H9 (cell line): ENCODE measurements around the gene GIPC3. TPM values are rescaled to one million over a fixed set of nuclear protein-coding genes. Genes with fewer than 3 reads are reported as not detected.
A peak's percentile ranks its signal among the peaks of the same experiment; 100 is the strongest.

Experiments used
- DNase-seq: peaks from one replicate; pipeline ENCODE4 v3.0.0-alpha.2; 2017
- H2AFZ ChIP-seq: one replicate; pipeline ENCODE4 v1.6.1; 2013; ENCODE audit warnings: mild to moderate bottlenecking, low read length, control low read depth, moderate library complexity
- H2AK5ac ChIP-seq: 2 replicates; pipeline ENCODE4 v1.6.1; 2013; ENCODE audit warnings: low read length, control low read depth, mixed read lengths; ENCODE audit not compliant: insufficient read length
- H2BK120ac ChIP-seq: one replicate; pipeline ENCODE4 v1.6.1; 2013; ENCODE audit warnings: low read depth, mild to moderate bottlenecking, low read length, control low read depth, inconsistent platforms; ENCODE audit not compliant: poor library complexity, severe bottlenecking
- H2BK12ac ChIP-seq: 2 replicates; pipeline ENCODE4 v1.6.1; 2013; ENCODE audit warnings: low read length, control low read depth, mixed read lengths, low read depth; ENCODE audit not compliant: insufficient read length
- H2BK15ac ChIP-seq: 2 replicates; pipeline ENCODE4 v1.6.1; 2013; ENCODE audit warnings: low read depth, low read length, control low read depth
- H2BK20ac ChIP-seq: one replicate; pipeline ENCODE4 v1.6.1; 2013; ENCODE audit warnings: low read depth, mild to moderate bottlenecking, low read length, control low read depth, inconsistent platforms; ENCODE audit not compliant: poor library complexity, severe bottlenecking
- H2BK5ac ChIP-seq: 2 replicates; pipeline ENCODE4 v1.6.1; 2013; ENCODE audit warnings: low read length, control low read depth, mixed read lengths; ENCODE audit not compliant: insufficient read length
- H3K14ac ChIP-seq: 2 replicates; pipeline ENCODE4 v1.6.1; 2013; ENCODE audit warnings: low read length, control low read depth; ENCODE audit not compliant: insufficient read depth
- H3K18ac ChIP-seq: 2 replicates; pipeline ENCODE4 v1.6.1; 2013; ENCODE audit warnings: low read depth, mild to moderate bottlenecking, mixed read lengths, low read length, control low read depth; ENCODE audit not compliant: insufficient read length
- H3K23ac ChIP-seq: 2 replicates; pipeline ENCODE4 v1.6.1; 2013; ENCODE audit warnings: low read length, control low read depth, mixed read lengths, low read depth; ENCODE audit not compliant: insufficient read length
- H3K23me2 ChIP-seq: 2 replicates; pipeline ENCODE4 v1.6.1; 2013; ENCODE audit warnings: low read depth, mild to moderate bottlenecking, mixed read lengths, low read length, control low read depth; ENCODE audit not compliant: insufficient read length, poor library complexity, severe bottlenecking
- H3K27ac ChIP-seq: 2 replicates; pipeline ENCODE4 v1.5.1; 2013; ENCODE audit warnings: low read length, control low read depth, mixed read lengths, low read depth; ENCODE audit not compliant: insufficient read length
- H3K27me3 ChIP-seq: 2 replicates; pipeline ENCODE4 v1.6.1; 2013; ENCODE audit warnings: low read length, control low read depth, inconsistent platforms; ENCODE audit not compliant: insufficient read depth
- H3K4ac ChIP-seq: 2 replicates; pipeline ENCODE4 v1.6.1; 2013; ENCODE audit warnings: low read depth, mild to moderate bottlenecking, control low read depth, inconsistent platforms, low read length, moderate library complexity
- H3K4me1 ChIP-seq: 2 replicates; pipeline ENCODE4 v1.6.1; 2013; ENCODE audit warnings: low read length, control low read depth, inconsistent platforms; ENCODE audit not compliant: insufficient read depth
- H3K4me2 ChIP-seq: 2 replicates; pipeline ENCODE4 v1.6.1; 2013; ENCODE audit warnings: low read length, control low read depth, mixed read lengths; ENCODE audit not compliant: insufficient read length, insufficient read depth
- H3K56ac ChIP-seq: 2 replicates; pipeline ENCODE4 v1.6.1; 2013; ENCODE audit warnings: low read depth, mild to moderate bottlenecking, mixed read lengths, low read length, control low read depth; ENCODE audit not compliant: insufficient read length
- H3K79me1 ChIP-seq: 2 replicates; pipeline ENCODE4 v1.6.1; 2013; ENCODE audit warnings: low read depth, mild to moderate bottlenecking, moderate library complexity, low read length, control low read depth, inconsistent platforms; ENCODE audit not compliant: insufficient read depth, poor library complexity, severe bottlenecking
- H3K79me2 ChIP-seq: 2 replicates; pipeline ENCODE4 v1.6.1; 2013; ENCODE audit warnings: low read length, control low read depth, inconsistent platforms; ENCODE audit not compliant: insufficient read depth
- H3K9ac ChIP-seq: 2 replicates; pipeline ENCODE4 v1.6.1; 2013; ENCODE audit warnings: low read length, control low read depth, mixed read lengths; ENCODE audit not compliant: insufficient read length; ENCODE audit errors: extremely low read depth
- H3K9me3 ChIP-seq: one replicate; pipeline ENCODE4 v1.6.1; 2013; ENCODE audit warnings: low read depth, low read length, inconsistent platforms; ENCODE audit not compliant: control insufficient read depth
- H3T11ph ChIP-seq: one replicate; pipeline ENCODE4 v1.6.1; 2013; ENCODE audit warnings: mild to moderate bottlenecking, low read length, control low read depth, inconsistent platforms
- H4K20me1 ChIP-seq: one replicate; pipeline ENCODE4 v1.6.1; 2013; ENCODE audit not compliant: control insufficient read depth, insufficient read length, insufficient read depth
- H4K5ac ChIP-seq: 2 replicates; pipeline ENCODE4 v1.6.1; 2013; ENCODE audit warnings: low read depth, mild to moderate bottlenecking, mixed read lengths, low read length, control low read depth; ENCODE audit not compliant: insufficient read length
- H4K8ac ChIP-seq: replicated peaks from 2 replicates; pipeline ENCODE4 v1.6.1; 2013; ENCODE audit warnings: low read length, control low read depth, mixed read lengths, low read depth; ENCODE audit not compliant: insufficient read length
- H4K91ac ChIP-seq: 2 replicates; pipeline ENCODE4 v1.6.1; 2013; ENCODE audit warnings: low read depth, mild to moderate bottlenecking, moderate library complexity, mixed read lengths, low read length, control low read depth; ENCODE audit not compliant: insufficient read length
- H3K27ac Mint-ChIP-seq, 3 experiments: 2 replicates in 2 of 3; 3 replicates in 1 of 3; pipeline ENCODE4 v1.8.0; 2020 to 2021; ENCODE audit warnings: mixed read lengths in 3 of 3, mild to moderate bottlenecking in 1 of 3, moderate library complexity in 1 of 3
- H3K27me3 Mint-ChIP-seq: 2 replicates; pipeline ENCODE4 v1.8.0; 2021; ENCODE audit warnings: low read depth, mild to moderate bottlenecking, moderate library complexity, mixed read lengths
- H3K36me3 Mint-ChIP-seq, 3 experiments: 2 replicates in 2 of 3; 3 replicates in 1 of 3; pipeline ENCODE4 v1.8.0; 2020 to 2021; ENCODE audit warnings: low read depth in 3 of 3, mixed read lengths in 3 of 3; ENCODE audit not compliant: insufficient read depth in 1 of 3
- H3K4me1 Mint-ChIP-seq, 2 experiments: 2 replicates each; pipeline ENCODE4 v1.8.0; 2020; ENCODE audit warnings: mixed read lengths in 2 of 2
- H3K4me3 Mint-ChIP-seq, 2 experiments: 2 replicates in 1 of 2; 3 replicates in 1 of 2; pipeline ENCODE4 v1.8.0; 2020 to 2021; ENCODE audit warnings: mild to moderate bottlenecking in 2 of 2, mixed read lengths in 2 of 2, moderate library complexity in 1 of 2
- H3K9me3 Mint-ChIP-seq, 2 experiments: 2 replicates in 1 of 2; 3 replicates in 1 of 2; pipeline ENCODE4 v1.8.0; 2020; ENCODE audit warnings: mild to moderate bottlenecking in 2 of 2, mixed read lengths in 2 of 2, moderate library complexity in 1 of 2
- CTCF ChIP-seq: fragments of 200-600 bp; sonication (generic); conservative IDR thresholded peaks from 3 replicates; pipeline ENCODE4 v1.8.0; 2021; ENCODE audit warnings: antibody characterized with exemption, mild to moderate bottlenecking
- WGBS: extraction: QIAGEN DNeasy Blood & Tissue Kit; methylation state at CpG from one replicate; pipeline ENCODE4 v1.1.7; 2013; ENCODE audit warnings: missing lambda C conversion rate, low lambda C conversion rate, mixed read lengths; ENCODE audit not compliant: insufficient read length; ENCODE audit errors: extremely low coverage; 5-methylcytosine and 5-hydroxymethylcytosine counted together
- total RNA-seq: library from RNA; stranded (reverse); gene quantifications from 2 replicates; pipeline ENCODE4 v1.2.1, GENCODE V29; 2021

The GIPC3 gene
- total RNA-seq, 1 experiment from 2014 or later: 1.6 TPM

- H3K27ac Mint-ChIP-seq: peak overlapping the region in 1 of 3 experiments; percentile 62; a peak in 1 of 7 replicates
- no peak for TF ChIP-seq CTCF
- H3K9me3 Mint-ChIP-seq: peaks cover 0 to 4% of the 10 kb centered on the region in 2 experiments; a peak in 1 of 5 replicates
- Histone ChIP-seq H3K14ac (no peak overlapping the region), H2BK120ac (no peak overlapping the region), H3K23ac (no peak overlapping the region), H2BK20ac (no peak overlapping the region), H4K8ac (no peak overlapping the region), H3K27ac (no peak overlapping the region), H3K4me2 (peak overlapping the region; percentile 56), H3K23me2 (peaks cover 2% of the 10 kb centered on the region), H3K9ac (no peak overlapping the region), H3K4me1 (no peaks in the 10 kb centered on the region; the same call in 1 of the 2 replicates), H2AK5ac (no peak overlapping the region), H3K18ac (no peak overlapping the region), H2BK15ac (no peak overlapping the region), H3K56ac (no peak overlapping the region), H3K79me2 (no peaks in the 10 kb centered on the region), H3K27me3 (peaks cover 5% of the 10 kb centered on the region; the same call in 1 of the 2 replicates), H4K5ac (no peak overlapping the region), H2BK12ac (no peak overlapping the region), H2AFZ (no peak overlapping the region), H3K9me3 (no peaks in the 10 kb centered on the region), H3K79me1 (no peaks in the 10 kb centered on the region), H2BK5ac (no peak overlapping the region), H3T11ph (no peak overlapping the region), H4K91ac (no peak overlapping the region), H3K4ac (no peak overlapping the region), H4K20me1 (no peaks in the 10 kb centered on the region)
- peaks cover 7 to 12% (median 7%) of the 10 kb centered on the region in 3 experiments; a peak in 6 of 7 replicates for H3K36me3 Mint-ChIP-seq
- peak overlapping the region; percentile 58 to 79; a peak in 4 of 5 replicates for H3K4me3 Mint-ChIP-seq
- no peak for DNase-seq
- peaks cover 12% of the 10 kb centered on the region in 2 experiments for H3K4me1 Mint-ChIP-seq
- H3K27me3 Mint-ChIP-seq: peaks cover 4% of the 10 kb centered on the region
- WGBS: no CpG with 5 or more reads among the region's 3 CpGs
Observed at GRCh38 chr19:3608079-3608641, 22.9 kb downstream of the GIPC3 start.
